ENCODE results near the gene CCNJ.
"Not testable (repeated sequence)": the region's sequence is repeated elsewhere in the genome, so short reads cannot be mapped to it uniquely, and the experiment has no call there.

The CCNJ gene

DNA sequence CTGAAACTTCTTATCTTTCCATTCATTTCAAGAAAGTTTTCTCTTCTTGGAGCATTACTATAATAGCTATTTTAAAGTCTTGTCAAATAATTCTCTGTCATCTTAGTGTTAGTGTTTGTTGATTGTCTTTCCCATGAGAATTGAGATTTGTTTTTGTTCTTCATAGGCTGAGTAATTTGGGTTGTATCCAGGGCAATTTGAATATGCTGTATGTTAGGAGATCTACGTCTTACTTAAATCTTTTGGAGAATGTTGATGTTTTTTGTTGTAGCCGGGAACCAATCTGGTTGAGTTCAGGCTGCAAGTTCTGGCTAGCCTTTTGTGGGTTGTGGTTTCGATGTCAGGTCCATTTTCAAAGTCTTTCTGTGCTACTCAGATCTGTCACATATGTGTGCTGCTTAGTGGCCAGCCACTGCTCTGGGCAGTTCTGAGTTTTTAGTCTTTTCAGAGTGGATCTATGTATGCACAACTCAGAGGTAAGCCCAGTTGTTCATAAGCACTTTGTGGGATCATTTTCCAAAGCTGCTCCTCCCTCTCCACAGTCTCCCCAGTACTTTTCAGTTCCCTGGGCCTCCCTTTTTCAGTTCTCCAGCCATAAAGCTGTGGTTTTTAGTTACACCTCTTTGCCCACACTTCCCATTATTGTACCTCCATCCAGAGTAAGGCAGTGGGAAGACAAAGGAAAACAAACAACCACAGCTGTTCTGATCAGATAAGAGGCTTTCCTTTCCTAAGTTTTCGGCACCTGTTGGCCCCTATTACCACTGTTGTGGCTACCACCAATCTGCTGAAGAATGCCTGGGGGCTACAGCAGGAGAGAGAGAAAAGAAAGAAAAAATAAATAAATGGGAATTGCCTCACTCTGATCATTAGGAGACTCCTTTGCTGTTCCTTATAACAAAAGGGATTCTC, 4.7 kb upstream of the CCNJ start:
- Mint-ChIP-seq H3K4me1 (peaks cover 6% of the 10 kb centered on the region), H3K36me3 (ENCODE audit: insufficient read depth) (peaks cover 4% of the 10 kb centered on the region), H3K27me3 (peaks cover 23% of the 10 kb centered on the region)

GRCh38 chr10:96041146-96041545, 2.2 kb upstream of the CCNJ start:
- Mint-ChIP-seq H3K27me3 (peaks cover 23% of the 10 kb centered on the region), H3K27ac (ENCODE audit: low read depth) (no peak overlapping the region), H3K36me3 (ENCODE audit: insufficient read depth) (peaks cover 7% of the 10 kb centered on the region), H3K9me3 (no peaks in the 10 kb centered on the region), H3K4me3 (no peak overlapping the region), H3K4me1 (peaks cover 17% of the 10 kb centered on the region)
- DNase-seq (ENCODE audit: low spot score in 2 of 2) (no peak), ATAC-seq (replicated peaks; ENCODE audit: extremely low read depth, poor library complexity, severe bottlenecking) (no peak)

More for the DNA sequence above, 4.7 kb upstream of the CCNJ start:
- DNase-seq (ENCODE audit: low spot score in 2 of 2) (no peak), ATAC-seq (replicated peaks; ENCODE audit: extremely low read depth, poor library complexity, severe bottlenecking) (no peak)
- no peak overlapping the region for H3K4me3 Mint-ChIP-seq
- H3K9me3 Mint-ChIP-seq, result no peaks in the 10 kb centered on the region
- no peak overlapping the region for H3K27ac Mint-ChIP-seq (ENCODE audit: low read depth)

- Mint-ChIP-seq H3K4me1 (peaks cover 42% of the 10 kb centered on the region), H3K27me3 (peaks cover 2% of the 10 kb centered on the region), H3K4me3 (peak overlapping the region; percentile 92), H3K27ac (ENCODE audit: low read depth) (peak overlapping the region; percentile 95), H3K36me3 (ENCODE audit: insufficient read depth) (peaks cover 7% of the 10 kb centered on the region), H3K9me3 (no peaks in the 10 kb centered on the region)
- ATAC-seq (replicated peaks; ENCODE audit: extremely low read depth, poor library complexity, severe bottlenecking) (peak; percentile 61), DNase-seq (ENCODE audit: low spot score in 2 of 2) (peak; percentile 36 to 37)
These were observed 721 bp downstream of the CCNJ start for GRCh38 chr10:96043893-96044715.

DNA sequence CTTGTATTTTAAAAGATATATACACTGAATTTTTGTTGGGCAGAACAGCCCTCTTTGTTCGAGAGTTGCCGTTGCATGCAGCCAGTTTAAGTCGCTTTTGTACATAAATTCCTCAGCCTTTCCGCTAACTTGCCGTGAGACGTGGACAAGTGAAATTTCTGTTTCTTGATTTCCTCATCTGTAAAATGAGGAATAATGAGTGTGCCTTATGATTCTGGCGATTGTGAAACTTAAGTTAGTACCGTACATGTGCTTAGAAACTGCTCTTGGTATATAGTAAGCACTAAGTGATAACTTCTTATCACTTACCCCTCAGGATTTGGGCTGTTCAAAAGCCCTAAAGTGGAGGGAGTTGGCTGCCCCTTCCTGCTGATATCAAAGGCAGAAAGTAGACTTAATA, 1.4 kb downstream of the CCNJ start:
- H3K27ac Mint-ChIP-seq (ENCODE audit: low read depth), result peak overlapping the region; percentile 95
- DNase-seq (ENCODE audit: low spot score in 2 of 2) (no peak), ATAC-seq (replicated peaks; ENCODE audit: extremely low read depth, poor library complexity, severe bottlenecking) (no peak)
- peaks cover 48% of the 10 kb centered on the region for H3K4me1 Mint-ChIP-seq
- peaks cover 9% of the 10 kb centered on the region for H3K36me3 Mint-ChIP-seq (ENCODE audit: insufficient read depth)
- H3K9me3 Mint-ChIP-seq, result no peaks in the 10 kb centered on the region
- H3K4me3 Mint-ChIP-seq, result peak overlapping the region; percentile 92
- H3K27me3 Mint-ChIP-seq, result no peaks in the 10 kb centered on the region

DNA sequence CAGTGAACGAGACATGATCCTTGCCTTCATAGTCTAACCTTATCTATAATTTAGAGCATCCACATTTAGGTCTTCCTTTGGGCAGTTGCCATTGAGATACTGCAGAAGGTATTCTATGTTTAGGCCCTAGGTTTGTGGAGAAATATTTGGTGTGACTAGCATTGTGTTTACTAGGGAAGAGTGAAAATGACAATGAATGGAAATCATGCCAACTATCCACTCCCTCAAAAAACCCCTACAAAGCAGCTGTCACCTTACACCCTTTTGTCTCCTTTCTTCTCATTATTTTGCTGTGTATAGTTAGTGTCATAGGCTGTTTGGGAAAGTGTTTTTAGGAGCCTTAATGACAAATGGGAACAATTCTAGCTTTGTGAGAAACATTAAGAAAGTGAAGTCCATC, 3.2 kb downstream of the CCNJ start:
- ATAC-seq (replicated peaks; ENCODE audit: extremely low read depth, poor library complexity, severe bottlenecking) (no peak), DNase-seq (ENCODE audit: low spot score in 2 of 2) (no peak)
- no peak overlapping the region for H3K27ac Mint-ChIP-seq (ENCODE audit: low read depth)
- no peaks in the 10 kb centered on the region for H3K27me3 Mint-ChIP-seq
- H3K9me3 Mint-ChIP-seq, result no peaks in the 10 kb centered on the region
- H3K4me3 Mint-ChIP-seq, result no peak overlapping the region
- H3K36me3 Mint-ChIP-seq (ENCODE audit: insufficient read depth), result peaks cover 13% of the 10 kb centered on the region
- peaks cover 50% of the 10 kb centered on the region for H3K4me1 Mint-ChIP-seq

DNA sequence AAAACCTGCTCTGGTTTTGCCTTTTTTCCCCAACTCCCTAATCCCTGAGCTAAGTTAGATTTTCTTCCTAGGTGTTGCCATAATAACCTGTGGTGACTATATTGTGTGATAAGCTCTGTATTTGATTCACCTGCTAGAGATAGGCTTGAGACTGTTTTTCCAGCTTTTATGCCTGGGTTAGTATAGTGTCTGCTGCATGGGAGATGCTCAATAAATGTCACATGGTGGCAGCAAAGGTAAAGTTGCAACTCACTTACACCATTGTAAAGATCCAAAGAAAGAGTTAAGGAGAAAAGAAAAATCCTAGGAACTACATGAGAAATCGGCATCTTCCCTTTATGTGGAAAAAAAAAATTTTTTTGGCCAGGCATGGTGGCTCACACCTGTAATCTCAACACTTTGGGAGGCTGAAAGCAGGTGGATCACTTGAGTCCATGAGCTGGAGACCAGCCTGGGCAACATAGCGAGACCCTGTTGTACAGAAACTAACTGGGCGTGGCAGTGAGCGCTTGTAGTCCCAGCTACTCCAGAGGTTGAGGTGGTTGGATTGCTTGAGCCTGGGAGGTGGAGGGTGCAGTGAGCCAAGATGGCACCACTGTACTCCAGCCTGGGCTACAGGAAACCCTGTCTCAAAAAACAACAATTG, 3.7 kb downstream of the CCNJ start:
- H3K4me1 Mint-ChIP-seq, result peaks cover 56% of the 10 kb centered on the region
- DNase-seq (ENCODE audit: low spot score in 2 of 2), result no peak

GRCh38 chr10:96047925-96048324, 4.5 kb downstream of the CCNJ start:
- ATAC-seq (replicated peaks; ENCODE audit: extremely low read depth, poor library complexity, severe bottlenecking); H3K4me3 Mint-ChIP-seq; H3K9me3 Mint-ChIP-seq; H3K27me3 Mint-ChIP-seq; DNase-seq (ENCODE audit: low spot score in 2 of 2); H3K27ac Mint-ChIP-seq (ENCODE audit: low read depth): not testable (repeated sequence)
- Mint-ChIP-seq H3K36me3 (ENCODE audit: insufficient read depth) (peaks cover 10% of the 10 kb centered on the region), H3K4me1 (peaks cover 55% of the 10 kb centered on the region)

More for the DNA sequence above, 3.7 kb downstream of the CCNJ start:
- no peak for ATAC-seq (replicated peaks; ENCODE audit: extremely low read depth, poor library complexity, severe bottlenecking)
- no peak overlapping the region for H3K4me3 Mint-ChIP-seq
- no peak overlapping the region for H3K27ac Mint-ChIP-seq (ENCODE audit: low read depth)
- H3K9me3 Mint-ChIP-seq, result no peaks in the 10 kb centered on the region
- peaks cover 13% of the 10 kb centered on the region for H3K36me3 Mint-ChIP-seq (ENCODE audit: insufficient read depth)
- no peaks in the 10 kb centered on the region for H3K27me3 Mint-ChIP-seq

- H3K36me3 Mint-ChIP-seq (ENCODE audit: insufficient read depth), result peaks cover 6% of the 10 kb centered on the region
- H3K27ac Mint-ChIP-seq (ENCODE audit: low read depth), result no peak overlapping the region
These were observed 6.0 kb downstream of the CCNJ start for GRCh38 chr10:96049340-96049739.

DNA sequence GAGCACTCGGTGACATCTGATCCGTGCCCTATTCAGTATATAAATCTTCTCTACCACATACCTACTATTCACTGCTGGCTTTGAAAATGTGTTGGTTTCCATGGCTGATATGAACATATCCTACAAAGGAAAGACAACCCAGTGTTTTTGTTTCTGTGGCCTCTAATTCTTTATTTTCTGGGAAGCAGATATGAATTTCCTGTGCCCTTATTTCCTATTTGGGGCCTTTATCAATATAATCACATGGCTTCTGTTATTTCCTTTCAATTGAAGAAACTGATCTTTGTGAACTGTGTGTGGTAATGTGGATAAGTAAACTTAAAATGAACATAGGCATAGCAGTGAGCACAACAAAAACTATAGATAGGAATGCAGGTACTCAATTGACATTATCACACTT, 10.6 kb downstream of the CCNJ start:
- Mint-ChIP-seq H3K4me3 (no peak overlapping the region), H3K36me3 (ENCODE audit: insufficient read depth) (peaks cover 22% of the 10 kb centered on the region), H3K9me3 (no peaks in the 10 kb centered on the region), H3K27me3 (no peaks in the 10 kb centered on the region), H3K27ac (ENCODE audit: low read depth) (no peak overlapping the region), H3K4me1 (peaks cover 22% of the 10 kb centered on the region)
- DNase-seq (ENCODE audit: low spot score in 2 of 2), result no peak
- ATAC-seq (replicated peaks; ENCODE audit: extremely low read depth, poor library complexity, severe bottlenecking), result no peak

More at GRCh38 chr10:96049340-96049739, 6.0 kb downstream of the CCNJ start:
- DNase-seq (ENCODE audit: low spot score in 2 of 2) (no peak), ATAC-seq (replicated peaks; ENCODE audit: extremely low read depth, poor library complexity, severe bottlenecking) (no peak)
- Mint-ChIP-seq H3K9me3 (no peaks in the 10 kb centered on the region), H3K4me1 (peaks cover 51% of the 10 kb centered on the region), H3K4me3 (no peak overlapping the region), H3K27me3 (no peaks in the 10 kb centered on the region)

DNA sequence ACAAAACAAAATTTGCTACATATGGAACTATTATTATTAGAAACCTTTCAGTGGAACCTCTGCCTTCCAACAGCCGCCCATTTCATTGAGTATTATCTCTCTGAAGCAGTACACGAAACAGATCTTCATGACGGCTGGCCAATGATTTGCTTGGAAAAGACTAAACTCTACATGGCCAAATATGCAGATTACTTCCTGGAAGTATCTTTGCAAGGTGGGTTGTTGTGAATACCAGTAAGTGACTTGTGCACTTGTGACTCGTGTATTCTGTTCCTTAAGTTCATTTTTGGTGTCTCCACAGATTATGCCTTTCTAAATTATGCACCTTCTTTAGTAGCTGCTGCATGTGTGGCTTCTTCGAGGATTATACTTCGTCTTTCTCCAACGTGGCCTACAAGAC, 13.4 kb downstream of the CCNJ start:
- Mint-ChIP-seq H3K27me3 (no peaks in the 10 kb centered on the region), H3K27ac (ENCODE audit: low read depth) (no peak overlapping the region), H3K9me3 (no peaks in the 10 kb centered on the region), H3K4me3 (no peak overlapping the region), H3K36me3 (ENCODE audit: insufficient read depth) (peaks cover 25% of the 10 kb centered on the region), H3K4me1 (peaks cover 10% of the 10 kb centered on the region)
- no peak for ATAC-seq (replicated peaks; ENCODE audit: extremely low read depth, poor library complexity, severe bottlenecking)
- no peak for DNase-seq (ENCODE audit: low spot score in 2 of 2)

GRCh38 chr10:96061232-96061631, 17.8 kb downstream of the CCNJ start:
- peaks cover 25% of the 10 kb centered on the region for H3K36me3 Mint-ChIP-seq (ENCODE audit: insufficient read depth)
- H3K4me1 Mint-ChIP-seq, result no peaks in the 10 kb centered on the region
- ATAC-seq (replicated peaks; ENCODE audit: extremely low read depth, poor library complexity, severe bottlenecking) (no peak), DNase-seq (ENCODE audit: low spot score in 2 of 2) (no peak)
- H3K4me3 Mint-ChIP-seq, result no peak overlapping the region
- H3K27ac Mint-ChIP-seq (ENCODE audit: low read depth), result no peak overlapping the region
- no peaks in the 10 kb centered on the region for H3K27me3 Mint-ChIP-seq
- H3K9me3 Mint-ChIP-seq, result no peaks in the 10 kb centered on the region

GRCh38 chr10:96072674-96073073, 29.3 kb downstream of the CCNJ start:
- Mint-ChIP-seq H3K36me3 (ENCODE audit: insufficient read depth) (no peaks in the 10 kb centered on the region), H3K27me3 (no peaks in the 10 kb centered on the region), H3K4me3 (no peak overlapping the region), H3K4me1 (peaks cover 8% of the 10 kb centered on the region), H3K27ac (ENCODE audit: low read depth) (no peak overlapping the region), H3K9me3 (no peaks in the 10 kb centered on the region)
- ATAC-seq (replicated peaks; ENCODE audit: extremely low read depth, poor library complexity, severe bottlenecking) (no peak), DNase-seq (ENCODE audit: low spot score in 2 of 2) (no peak)
